Neuronal stem cell (in vitro differentiated cells): ENCODE results near the gene MAPK4.

Source experiments
- DNase-seq: peaks from one replicate; pipeline ENCODE4 v3.0.0-alpha.2; 2013; ENCODE audit warnings: low spot score
- H2AFZ ChIP-seq: one replicate; pipeline ENCODE4 v1.6.1; 2013; ENCODE audit warnings: mild to moderate bottlenecking, low read length, inconsistent platforms
- H2AK5ac ChIP-seq: 2 replicates; pipeline ENCODE4 v1.6.1; 2013; ENCODE audit warnings: low read depth, mild to moderate bottlenecking, inconsistent platforms, low read length, moderate library complexity, mixed read lengths
- H2BK120ac ChIP-seq: 2 replicates; pipeline ENCODE4 v1.6.1; 2013; ENCODE audit warnings: low read depth, mild to moderate bottlenecking, inconsistent platforms, low read length, moderate library complexity, mixed read lengths
- H2BK12ac ChIP-seq: one replicate; pipeline ENCODE4 v1.6.1; 2013; ENCODE audit warnings: low read length, inconsistent platforms
- H2BK15ac ChIP-seq: 2 replicates; pipeline ENCODE4 v1.6.1; 2013; ENCODE audit warnings: mild to moderate bottlenecking, low read length, inconsistent platforms, mixed read lengths
- H2BK5ac ChIP-seq: one replicate; pipeline ENCODE4 v1.6.1; 2013; ENCODE audit warnings: inconsistent platforms, mild to moderate bottlenecking, low read length, moderate library complexity
- H3K14ac ChIP-seq: one replicate; pipeline ENCODE4 v1.6.1; 2013; ENCODE audit warnings: low read length, inconsistent platforms
- H3K18ac ChIP-seq: 2 replicates; pipeline ENCODE4 v1.6.1; 2013; ENCODE audit warnings: low read length, inconsistent platforms
- H3K23ac ChIP-seq: 2 replicates; pipeline ENCODE4 v1.6.1; 2013; ENCODE audit warnings: low read depth, mild to moderate bottlenecking, mixed read lengths, low read length, inconsistent platforms; ENCODE audit not compliant: poor library complexity
- H3K27ac ChIP-seq: replicated peaks from 3 replicates; pipeline ENCODE4 v1.5.1; 2013; ENCODE audit warnings: low read length, inconsistent platforms
- H3K27me3 ChIP-seq, 3 experiments: 2 replicates each; pipeline ENCODE4 v1.6.1; 2013; ENCODE audit warnings: low read length in 3 of 3, mild to moderate bottlenecking in 2 of 3, inconsistent platforms in 1 of 3, low read depth in 1 of 3, mixed read lengths in 1 of 3, moderate library complexity in 1 of 3; ENCODE audit not compliant: control insufficient read depth in 3 of 3, insufficient read depth in 3 of 3
- H3K36me3 ChIP-seq, 2 donors: replicated peaks in 1 of 2; 2 replicates each; pipeline ENCODE4 v1.6.1; 2013; ENCODE audit warnings: low read length in 2 of 2; ENCODE audit not compliant: control insufficient read depth in 2 of 2, insufficient read depth in 2 of 2
- H3K4ac ChIP-seq: 2 replicates; pipeline ENCODE4 v1.6.1; 2013; ENCODE audit warnings: inconsistent platforms, mild to moderate bottlenecking, low read length, moderate library complexity
- H3K4me1 ChIP-seq, 2 donors: 1 replicate in 1 of 2; 2 replicates in 1 of 2; pipeline ENCODE4 v1.6.1; 2013; ENCODE audit warnings: low read length in 2 of 2, low read depth in 1 of 2; ENCODE audit not compliant: control insufficient read depth in 2 of 2, insufficient read depth in 1 of 2
- H3K4me2 ChIP-seq: one replicate; pipeline ENCODE4 v1.6.1; 2013; ENCODE audit warnings: mild to moderate bottlenecking, low read length, inconsistent platforms; ENCODE audit not compliant: insufficient read depth, poor library complexity, severe bottlenecking
- H3K4me3 ChIP-seq, 2 donors: 2 replicates each; pipeline ENCODE4 v1.5.1; 2013; ENCODE audit warnings: low read length in 2 of 2, mild to moderate bottlenecking in 2 of 2, inconsistent platforms in 1 of 2, moderate library complexity in 1 of 2
- H3K79me1 ChIP-seq: one replicate; pipeline ENCODE4 v1.6.1; 2013; ENCODE audit warnings: low read depth, mild to moderate bottlenecking, inconsistent platforms, low read length, moderate library complexity
- H3K9ac ChIP-seq: one replicate; pipeline ENCODE4 v1.6.1; 2013; ENCODE audit warnings: mild to moderate bottlenecking, low read depth, low read length, inconsistent platforms; ENCODE audit not compliant: poor library complexity
- H3K9me3 ChIP-seq, 2 donors: replicated peaks in 1 of 2; 2 replicates each; pipeline versions ENCODE3 to v1.6.1; 2013; ENCODE audit warnings: low read length in 2 of 2, mild to moderate bottlenecking in 2 of 2, inconsistent platforms in 1 of 2, low read depth in 1 of 2, mixed read lengths in 1 of 2, moderate library complexity in 1 of 2; ENCODE audit not compliant: control insufficient read depth in 2 of 2, insufficient read depth in 1 of 2
- H4K8ac ChIP-seq: one replicate; pipeline ENCODE4 v1.6.1; 2013; ENCODE audit warnings: low read depth, mild to moderate bottlenecking, inconsistent platforms, low read length, moderate library complexity
- H4K91ac ChIP-seq: one replicate; pipeline ENCODE4 v1.6.1; 2013; ENCODE audit warnings: low read length, low read depth, mild to moderate bottlenecking, inconsistent platforms; ENCODE audit not compliant: poor library complexity
- WGBS, 2 donors: extraction: QIAGEN DNeasy Blood & Tissue Kit; methylation state at CpG; one replicate each; pipeline ENCODE4 v1.1.7; 2013; ENCODE audit warnings: missing lambda C conversion rate in 2 of 2, mixed read lengths in 1 of 2; ENCODE audit not compliant: insufficient read length in 2 of 2, insufficient replicate concordance in 1 of 2; ENCODE audit errors: extremely low coverage in 2 of 2; 5-methylcytosine and 5-hydroxymethylcytosine counted together

MAPK4 gene

DNA sequence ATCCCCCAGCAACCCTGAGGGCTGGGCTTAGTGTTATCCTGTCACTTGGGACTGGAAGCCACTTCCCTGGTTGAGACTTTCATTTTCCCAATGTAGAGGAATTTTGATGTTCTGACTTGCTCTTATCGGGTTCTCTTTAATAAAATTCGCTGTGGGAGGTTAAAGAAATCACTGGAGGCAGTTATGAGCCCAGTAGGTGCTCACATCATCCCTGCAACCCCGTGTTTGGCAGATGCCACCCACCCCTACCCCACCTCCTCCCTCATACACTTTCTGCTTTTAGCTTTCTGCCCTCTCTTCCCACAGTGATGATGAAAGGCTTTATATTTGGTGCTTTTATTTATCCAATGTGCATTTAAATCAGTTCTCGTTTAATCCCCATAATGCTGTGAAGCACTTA lies 106.6 kb downstream of the MAPK4 start:
- no peak overlapping the region for H3K4ac ChIP-seq
- no peaks in the 10 kb centered on the region for H3K79me1 ChIP-seq
- no peak overlapping the region for H2AK5ac ChIP-seq
- H3K9me3 ChIP-seq = peaks cover 4 to 14% of the 10 kb centered on the region in 2 donors
- H3K18ac ChIP-seq = no peak overlapping the region
- H2BK5ac ChIP-seq = no peak overlapping the region
- H2BK15ac ChIP-seq = no peak overlapping the region
- H3K4me2 ChIP-seq = no peak overlapping the region
- no peak overlapping the region for H4K8ac ChIP-seq
- H3K23ac ChIP-seq = no peak overlapping the region
- no peaks in the 10 kb centered on the region for H3K27me3 ChIP-seq
- H3K4me3 ChIP-seq = no peak overlapping the region
- H3K27ac ChIP-seq = no peak overlapping the region
- no peak overlapping the region for H3K9ac ChIP-seq
- no peak for DNase-seq
- no peak overlapping the region for H4K91ac ChIP-seq
- no peak overlapping the region for H2AFZ ChIP-seq
- H3K36me3 ChIP-seq = peaks cover 3 to 8% of the 10 kb centered on the region in 2 donors
- WGBS, 2 donors = no CpG with 5 or more reads among the region's 4 CpGs
- H2BK12ac ChIP-seq = no peak overlapping the region
- H3K14ac ChIP-seq = no peak overlapping the region
- no peak overlapping the region for H2BK120ac ChIP-seq
- H3K4me1 ChIP-seq = peaks cover 0 to 9% of the 10 kb centered on the region in 2 donors

DNA sequence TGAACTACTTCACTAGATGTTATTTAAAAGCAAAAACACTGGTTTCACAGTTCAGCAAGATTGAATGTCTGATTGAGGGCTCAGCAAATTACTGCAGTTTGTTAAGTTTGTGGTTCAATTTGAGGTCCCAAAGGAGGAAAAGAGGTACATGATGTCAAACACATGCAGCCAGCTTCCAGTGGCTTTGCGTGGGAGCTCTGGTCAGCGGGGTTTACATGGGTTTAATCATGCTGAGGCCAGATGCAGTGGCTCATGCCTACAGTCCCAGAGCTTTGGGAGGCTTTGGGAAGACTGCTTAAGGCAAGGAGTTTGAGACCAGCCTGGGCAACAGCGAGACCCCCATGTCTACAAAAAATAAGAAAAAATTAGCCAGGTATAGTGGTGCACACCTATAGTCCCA lies 111.5 kb downstream of the MAPK4 start:
- Histone ChIP-seq H4K8ac (no peak overlapping the region), H3K36me3 (no peaks in the 10 kb centered on the region), H3K4ac (no peak overlapping the region), H3K27ac (no peak overlapping the region), H3K27me3 (no peaks in the 10 kb centered on the region), H3K18ac (no peak overlapping the region), H4K91ac (no peak overlapping the region), H3K4me1 (peaks cover 0 to 8% of the 10 kb centered on the region in 2 donors), H3K79me1 (no peaks in the 10 kb centered on the region), H2BK5ac (no peak overlapping the region), H3K4me2 (no peak overlapping the region), H2AFZ (no peak overlapping the region), H3K4me3 (no peak overlapping the region), H2AK5ac (no peak overlapping the region), H3K9me3 (no peaks in the 10 kb centered on the region), H2BK120ac (no peak overlapping the region), H2BK15ac (no peak overlapping the region), H3K14ac (no peak overlapping the region), H3K9ac (no peak overlapping the region), H3K23ac (no peak overlapping the region), H2BK12ac (no peak overlapping the region)
- DNase-seq = no peak
- no CpG with 5 or more reads among the region's 3 CpGs for WGBS, 2 donors

DNA sequence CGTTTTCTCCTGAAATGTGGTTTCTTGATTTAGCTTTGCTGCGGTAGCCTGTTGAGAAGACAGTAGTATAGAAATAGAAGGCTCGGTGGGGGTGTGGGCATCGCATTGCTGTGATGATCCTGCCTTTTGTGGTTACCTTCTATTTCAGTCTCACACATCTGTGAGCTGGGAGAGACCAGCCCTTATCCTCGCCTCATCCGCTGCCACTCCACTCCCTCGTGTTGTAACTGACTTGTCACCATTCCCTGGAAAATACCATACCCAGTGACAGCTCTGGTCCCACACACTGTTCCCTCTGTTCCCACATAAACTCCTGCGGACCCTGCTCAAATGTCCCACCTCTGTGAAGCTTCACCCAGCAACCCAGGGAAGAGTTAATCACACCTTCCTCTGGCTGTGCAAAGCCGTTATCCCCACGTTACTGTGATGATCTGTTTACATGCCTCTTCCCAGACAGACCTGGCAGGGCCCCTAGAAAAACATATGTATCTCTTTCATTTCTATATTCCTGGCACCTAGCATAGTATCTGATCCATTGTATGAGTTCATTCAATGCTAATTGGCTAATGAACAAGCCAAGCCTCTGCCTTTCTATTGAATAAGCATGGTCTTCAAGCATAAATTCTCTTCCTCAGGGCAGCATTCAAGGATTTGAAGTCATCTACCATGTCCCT lies 114.6 kb downstream of the MAPK4 start:
- Histone ChIP-seq H2BK15ac (no peak overlapping the region), H3K9ac (no peak overlapping the region), H4K8ac (no peak overlapping the region), H2BK12ac (no peak overlapping the region), H3K9me3 (peaks cover 0 to 2% of the 10 kb centered on the region in 2 donors), H3K4me1 (peaks cover 0 to 8% of the 10 kb centered on the region in 2 donors), H3K4ac (no peak overlapping the region), H2AK5ac (no peak overlapping the region), H4K91ac (no peak overlapping the region), H2BK5ac (no peak overlapping the region), H3K36me3 (no peaks in the 10 kb centered on the region), H3K27me3 (no peaks in the 10 kb centered on the region), H3K18ac (no peak overlapping the region), H2AFZ (no peak overlapping the region), H3K79me1 (no peaks in the 10 kb centered on the region), H3K14ac (no peak overlapping the region), H2BK120ac (no peak overlapping the region), H3K4me3 (no peak overlapping the region), H3K4me2 (no peak overlapping the region), H3K27ac (no peak overlapping the region), H3K23ac (no peak overlapping the region)
- no peak for DNase-seq
- WGBS, 2 donors = no CpG with 5 or more reads among the region's 10 CpGs

DNA sequence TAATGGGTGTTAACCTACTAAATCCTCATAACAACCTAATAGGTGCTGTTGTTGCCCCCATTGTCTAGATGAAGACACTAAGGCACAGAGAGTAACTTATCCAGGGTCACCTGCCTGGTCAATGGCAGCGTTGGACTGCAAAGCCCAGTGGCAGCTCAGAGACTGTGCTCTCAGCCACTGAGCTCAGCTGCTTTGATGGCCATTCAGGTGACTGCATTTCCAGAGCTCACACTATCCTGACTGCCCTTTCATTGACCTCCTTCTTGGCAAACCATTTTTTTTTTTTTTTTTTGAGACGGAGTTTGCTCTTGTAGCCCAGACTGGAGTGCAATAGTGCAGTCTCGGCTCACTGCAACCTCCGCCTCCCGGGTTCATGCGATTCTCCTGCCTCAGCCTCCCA lies 115.2 kb downstream of the MAPK4 start:
- Histone ChIP-seq H3K9me3 (peaks cover 0 to 2% of the 10 kb centered on the region in 2 donors), H2BK5ac (no peak overlapping the region), H3K4me3 (no peak overlapping the region), H3K4ac (no peak overlapping the region), H3K18ac (peak overlapping the region; percentile 62), H3K79me1 (no peaks in the 10 kb centered on the region), H3K36me3 (no peaks in the 10 kb centered on the region), H2BK15ac (no peak overlapping the region), H3K4me2 (no peak overlapping the region), H3K23ac (no peak overlapping the region), H4K8ac (no peak overlapping the region), H4K91ac (no peak overlapping the region), H3K14ac (no peak overlapping the region), H3K27ac (no peak overlapping the region), H2BK120ac (no peak overlapping the region), H3K4me1 (peaks cover 0 to 10% of the 10 kb centered on the region in 2 donors), H2AK5ac (no peak overlapping the region), H2AFZ (no peak overlapping the region), H3K9ac (no peak overlapping the region), H2BK12ac (no peak overlapping the region), H3K27me3 (no peaks in the 10 kb centered on the region)
- DNase-seq = no peak
- no CpG with 5 or more reads among the region's 6 CpGs for WGBS, 2 donors
